A549 (cell line): ENCODE results near the gene DCN. TPM values are rescaled to one million over a fixed set of nuclear protein-coding genes. Genes with fewer than 3 reads are reported as not detected.

Experiments used
- ATAC-seq, 2 experiments: fragments of 200-7000 bp in 1 of 2; fragments of >200 bp in 1 of 2; cut with Nextera tagmentation in 1 of 2; cut with Tn5 transposase in 1 of 2; 3 replicates each; pipeline versions ENCODE4 v1.8.0 to v1.9.1; 2018 to 2020; ENCODE audit warnings: mild to moderate bottlenecking in 1 of 2, moderate library complexity in 1 of 2
- CTCF ChIA-PET: fragments of 300-600 bp; sonication (Branson Sonifier 250); formaldehyde crosslinking; extraction: SDS; loops from one replicate; lab custom pipeline; 2021; ENCODE audit warnings: antibody characterized with exemption, inconsistent platforms; lab: Yijun Ruan, JAX
- POLR2A ChIA-PET: fragments of 350-600 bp; formaldehyde crosslinking; extraction: SDS; loops from one replicate; lab custom pipeline; 2021; ENCODE audit warnings: antibody characterized with exemption, inconsistent platforms; lab: Yijun Ruan, JAX
- DNase-seq, 2 experiments: peaks; one replicate each; pipeline versions ENCODE4 v3.0.0 to v3.0.0-alpha.2; 2011 to 2016; ENCODE audit warnings: low read depth in 1 of 2, low spot score in 1 of 2
- FAIRE-seq: peaks from 2 replicates; lab custom pipeline; 2011; peaks lifted over from hg19 to GRCh38; lab: Jason Lieb, UNC
- H3K27ac ChIP-seq, 2 experiments: fragments of >200 bp; sonication (Bioruptor Twin); formaldehyde crosslinking; 3 replicates each; pipeline ENCODE4 v1.5.1; 2016 to 2017
- H3K4me1 ChIP-seq: fragments of >200 bp; sonication (Bioruptor Twin); formaldehyde crosslinking; 3 replicates; pipeline ENCODE4 v1.6.1; 2016
- H3K4me2 ChIP-seq: fragments of >200 bp; sonication (Bioruptor Twin); formaldehyde crosslinking; 3 replicates; pipeline ENCODE4 v1.6.1; 2016
- H3K4me3 ChIP-seq: fragments of >200 bp; sonication (Bioruptor Twin); formaldehyde crosslinking; 3 replicates; pipeline ENCODE4 v1.5.1; 2016
- H3K9me3 ChIP-seq: fragments of >200 bp; sonication (Bioruptor Twin); formaldehyde crosslinking; 3 replicates; pipeline ENCODE4 v1.6.1; 2016
- ATOH8 ChIP-seq: fragments of 250-450 bp; sonication (Bioruptor Pico); IDR thresholded peaks from 2 replicates; pipeline ENCODE4 v1.5.0; 2020; ENCODE audit warnings: low read depth, mild to moderate bottlenecking, moderate library complexity
- CHD2 ChIP-seq: fragments of 150-350 bp; IDR thresholded peaks from 2 replicates; pipeline ENCODE4 v1.6.1; 2014; ENCODE audit warnings: low read length; ENCODE audit not compliant: partially characterized antibody
- EHMT2 ChIP-seq: fragments of 200-600 bp; sonication (generic); IDR thresholded peaks from 2 replicates; pipeline ENCODE4 v1.6.1; 2016; ENCODE audit warnings: antibody characterized with exemption, low read depth, mild to moderate bottlenecking, moderate library complexity
- ESRRA ChIP-seq: fragments of 150-350 bp; IDR thresholded peaks from 2 replicates; pipeline ENCODE4 v1.6.1; 2014; ENCODE audit warnings: mild to moderate bottlenecking, low read length, borderline replicate concordance
- FOSB ChIP-seq: fragments of 250-450 bp; sonication (Bioruptor Pico); IDR thresholded peaks from 2 replicates; pipeline ENCODE4 v1.5.0; 2020; ENCODE audit warnings: mild to moderate bottlenecking, moderate library complexity
- GATA3 ChIP-seq: IDR thresholded peaks from 2 replicates; pipeline ENCODE4 v1.6.1; 2012; ENCODE audit warnings: borderline replicate concordance
- HDAC2 ChIP-seq: fragments of 200-600 bp; sonication (generic); IDR thresholded peaks from 2 replicates; pipeline ENCODE4 v1.6.1; 2016
- HOXB5 ChIP-seq: fragments of 250-450 bp; sonication (Bioruptor Pico); IDR thresholded peaks from 2 replicates; pipeline ENCODE4 v1.5.0; 2020; ENCODE audit warnings: mild to moderate bottlenecking, moderate library complexity
- JUN ChIP-seq, 2 experiments: fragments of >200 bp; sonication (Bioruptor Twin); formaldehyde crosslinking; IDR thresholded peaks; 2 replicates in 1 of 2; 3 replicates in 1 of 2; pipeline ENCODE4 v1.6.1; 2016 to 2017
- KDM5A ChIP-seq: fragments of 200-600 bp; sonication (generic); IDR thresholded peaks from 2 replicates; pipeline ENCODE4 v1.6.1; 2016; ENCODE audit warnings: antibody characterized with exemption, mild to moderate bottlenecking
- MAFK ChIP-seq: fragments of 450-650 bp; IDR thresholded peaks from 2 replicates; pipeline ENCODE4 v1.6.1; 2014; ENCODE audit not compliant: partially characterized antibody
- MYC ChIP-seq: IDR thresholded peaks from 2 replicates; pipeline ENCODE4 v1.6.1; 2012; ENCODE audit warnings: mild to moderate bottlenecking, inconsistent platforms, low read length, improper control_type of control experiment, borderline replicate concordance
- NFE2L2 ChIP-seq: fragments of 150-350 bp; conservative IDR thresholded peaks from 2 replicates; pipeline ENCODE4 v1.6.1; 2014; ENCODE audit warnings: low read length
- NPAS2 ChIP-seq: fragments of 250-450 bp; sonication (Bioruptor Pico); IDR thresholded peaks from 2 replicates; pipeline ENCODE4 v1.8.0; 2022; ENCODE audit warnings: mild to moderate bottlenecking, moderate library complexity, borderline replicate concordance
- POLR2A ChIP-seq: IDR thresholded peaks from 2 replicates; pipeline ENCODE4 v1.6.1; 2012; ENCODE audit warnings: mild to moderate bottlenecking, low read length
- RAD21 ChIP-seq, 2 experiments: fragments of >200 bp in 1 of 2; sonication (Bioruptor Twin) in 1 of 2; formaldehyde crosslinking in 1 of 2; IDR thresholded peaks in 1 of 2; conservative IDR thresholded peaks in 1 of 2; 2 replicates in 1 of 2; 3 replicates in 1 of 2; pipeline ENCODE4 v1.6.1; 2012 to 2018; ENCODE audit warnings: inconsistent platforms in 1 of 2
- RFX5 ChIP-seq: fragments of 450-650 bp; IDR thresholded peaks from 2 replicates; pipeline ENCODE4 v1.7.1; 2014; ENCODE audit warnings: antibody characterized with exemption, mild to moderate bottlenecking, moderate library complexity
- RNF2 ChIP-seq: fragments of 200-600 bp; sonication (generic); IDR thresholded peaks from 2 replicates; pipeline ENCODE4 v1.6.1; 2016; ENCODE audit warnings: low read depth, mild to moderate bottlenecking, antibody characterized with exemption, moderate library complexity, borderline replicate concordance
- SREBF2 ChIP-seq: fragments of 450-650 bp; IDR thresholded peaks from 2 replicates; pipeline ENCODE4 v1.6.1; 2014; ENCODE audit warnings: mild to moderate bottlenecking, moderate library complexity
- TFCP2L1 ChIP-seq: fragments of 250-450 bp; sonication (Bioruptor Pico); IDR thresholded peaks from 2 replicates; pipeline ENCODE4 v1.5.0; 2021; ENCODE audit warnings: mild to moderate bottlenecking
- TP53 ChIP-seq: fragments of 250-450 bp; sonication (Bioruptor Pico); IDR thresholded peaks from 2 replicates; pipeline ENCODE4 v1.5.0; 2021; ENCODE audit warnings: mild to moderate bottlenecking, moderate library complexity
- USF2 ChIP-seq: fragments of 450-650 bp; IDR thresholded peaks from 2 replicates; pipeline ENCODE4 v1.6.1; 2014; ENCODE audit warnings: antibody characterized with exemption
- ZC3H11A ChIP-seq: fragments of 450-650 bp; IDR thresholded peaks from 2 replicates; pipeline ENCODE4 v1.6.1; 2014; ENCODE audit warnings: antibody characterized with exemption, mild to moderate bottlenecking
- WGBS: methylation state at CpG from one replicate; pipeline ENCODE4 v1.1.6; 2017; ENCODE audit errors: missing lambda C conversion rate; 5-methylcytosine and 5-hydroxymethylcytosine counted together
- polyA plus RNA-seq, 4 experiments: library from polyadenylated mRNA; depleted of rRNA in 3 of 4; stranded (reverse); fragments of >200 nt; fragmentation: RNase III in 1 of 4; extraction: RNeasy Plus Mini Kit Qiagen cat#74134 plus additional on column Dnase treatment in 1 of 4; gene quantifications; 2 replicates in 3 of 4; 3 replicates in 1 of 4; pipeline ENCODE4 v1.2.3, GENCODE V29; 2011 to 2017
- TF ChIP-seq, protein P1 (sequence below): fragments of >200 bp; sonication (Bioruptor Twin); formaldehyde crosslinking; IDR thresholded peaks from 2 replicates; pipeline ENCODE4 v1.6.1; 2016
- TF ChIP-seq, protein P2 (sequence below): fragments of >200 bp; sonication (Bioruptor Twin); formaldehyde crosslinking; IDR thresholded peaks from 3 replicates; pipeline ENCODE4 v1.5.1; 2016
- TF ChIP-seq, protein P3 (sequence below): fragments of >200 bp; sonication (Bioruptor Twin); formaldehyde crosslinking; IDR thresholded peaks from 3 replicates; pipeline ENCODE4 v1.6.1; 2016

The DCN gene
- polyA plus RNA-seq, 2 of the 4 experiments (the other 2 are of a cell fraction): 1.0 TPM; not detected in 1

DNA sequence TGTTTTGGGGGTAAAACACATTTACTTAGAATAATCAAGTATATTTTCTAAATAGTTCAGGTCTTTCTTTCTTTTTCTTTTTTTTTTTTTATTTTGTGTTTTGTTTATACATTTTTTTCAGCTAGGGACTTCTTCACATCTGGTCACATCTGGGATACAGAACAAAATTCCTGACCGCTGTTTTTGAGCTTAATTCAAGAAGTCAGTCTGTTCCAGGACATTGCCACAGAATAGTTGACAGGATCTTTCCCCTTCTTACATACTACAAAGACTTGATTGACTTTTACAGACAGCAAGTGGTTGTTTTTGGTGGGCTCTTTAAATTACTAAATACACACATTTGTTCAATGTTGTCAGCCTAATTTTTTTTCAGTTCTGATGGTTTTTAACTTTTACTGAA, 41.8 kb upstream of the DCN start:
- DNase-seq (no peak), FAIRE-seq (no peak), ATAC-seq (no peak)
- WGBS: 41% methylated on average over 1 of the region's 1 CpG
- H3K4me1 ChIP-seq: no peaks in the 10 kb centered on the region
- CTCF ChIA-PET: interaction anchor here (1.2 kb wide), 1 partner anchor 13 kb away, joined by 4 read pairs; no protein-coding TSS in a partner anchor
- POLR2A ChIA-PET: no interaction called here
- no peak overlapping the region for H3K4me2 ChIP-seq
- TF ChIP-seq, protein P1, sequence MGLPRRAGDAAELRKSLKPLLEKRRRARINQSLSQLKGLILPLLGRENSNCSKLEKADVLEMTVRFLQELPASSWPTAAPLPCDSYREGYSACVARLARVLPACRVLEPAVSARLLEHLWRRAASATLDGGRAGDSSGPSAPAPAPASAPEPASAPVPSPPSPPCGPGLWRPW: no peak
- TF ChIP-seq RFX5: no peak
- no peak for TF ChIP-seq ZC3H11A
- TF ChIP-seq ATOH8 (CRISPR knock-in tag): no peak
- no peak for TF ChIP-seq RNF2
- TF ChIP-seq NFE2L2: no peak
- TF ChIP-seq POLR2A: no peak
- no peak for TF ChIP-seq CHD2
- no peak for TF ChIP-seq HDAC2
- TF ChIP-seq, protein P2, sequence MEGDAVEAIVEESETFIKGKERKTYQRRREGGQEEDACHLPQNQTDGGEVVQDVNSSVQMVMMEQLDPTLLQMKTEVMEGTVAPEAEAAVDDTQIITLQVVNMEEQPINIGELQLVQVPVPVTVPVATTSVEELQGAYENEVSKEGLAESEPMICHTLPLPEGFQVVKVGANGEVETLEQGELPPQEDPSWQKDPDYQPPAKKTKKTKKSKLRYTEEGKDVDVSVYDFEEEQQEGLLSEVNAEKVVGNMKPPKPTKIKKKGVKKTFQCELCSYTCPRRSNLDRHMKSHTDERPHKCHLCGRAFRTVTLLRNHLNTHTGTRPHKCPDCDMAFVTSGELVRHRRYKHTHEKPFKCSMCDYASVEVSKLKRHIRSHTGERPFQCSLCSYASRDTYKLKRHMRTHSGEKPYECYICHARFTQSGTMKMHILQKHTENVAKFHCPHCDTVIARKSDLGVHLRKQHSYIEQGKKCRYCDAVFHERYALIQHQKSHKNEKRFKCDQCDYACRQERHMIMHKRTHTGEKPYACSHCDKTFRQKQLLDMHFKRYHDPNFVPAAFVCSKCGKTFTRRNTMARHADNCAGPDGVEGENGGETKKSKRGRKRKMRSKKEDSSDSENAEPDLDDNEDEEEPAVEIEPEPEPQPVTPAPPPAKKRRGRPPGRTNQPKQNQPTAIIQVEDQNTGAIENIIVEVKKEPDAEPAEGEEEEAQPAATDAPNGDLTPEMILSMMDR: no peak
- no peak for TF ChIP-seq JUN (IDR thresholded peaks at IDR 0.05)
- no peak for TF ChIP-seq FOSB
- TF ChIP-seq, protein P3, sequence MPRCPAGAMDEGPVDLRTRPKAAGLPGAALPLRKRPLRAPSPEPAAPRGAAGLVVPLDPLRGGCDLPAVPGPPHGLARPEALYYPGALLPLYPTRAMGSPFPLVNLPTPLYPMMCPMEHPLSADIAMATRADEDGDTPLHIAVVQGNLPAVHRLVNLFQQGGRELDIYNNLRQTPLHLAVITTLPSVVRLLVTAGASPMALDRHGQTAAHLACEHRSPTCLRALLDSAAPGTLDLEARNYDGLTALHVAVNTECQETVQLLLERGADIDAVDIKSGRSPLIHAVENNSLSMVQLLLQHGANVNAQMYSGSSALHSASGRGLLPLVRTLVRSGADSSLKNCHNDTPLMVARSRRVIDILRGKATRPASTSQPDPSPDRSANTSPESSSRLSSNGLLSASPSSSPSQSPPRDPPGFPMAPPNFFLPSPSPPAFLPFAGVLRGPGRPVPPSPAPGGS: no peak
- no peak for TF ChIP-seq TFCP2L1 (CRISPR knock-in tag)
- TF ChIP-seq SREBF2: no peak
- TF ChIP-seq MAFK: no peak
- no peak for TF ChIP-seq MYC
- TF ChIP-seq EHMT2: no peak
- no peak overlapping the region for H3K27ac ChIP-seq
- H3K9me3 ChIP-seq: 0 out of 3 replicates have a peak, but pooled peaks cover 1% of the 10 kb centered on the region
- no peak overlapping the region for H3K4me3 ChIP-seq

- DNase-seq: no peak
- WGBS: 18% methylated on average over 3 of the region's 3 CpGs
- CTCF ChIA-PET: no interaction called here
- no peak for TF ChIP-seq MAFK
- TF ChIP-seq NPAS2 (CRISPR knock-in tag): no peak
- TF ChIP-seq USF2: no peak
- no peak for TF ChIP-seq RAD21 (conservative IDR thresholded peaks at IDR 0.05 in 1 of 2, IDR thresholded peaks at IDR 0.05 in 1 of 2)
- TF ChIP-seq, protein P3: no peak
- TF ChIP-seq, protein P1: no peak
- no peak for TF ChIP-seq GATA3
- no peak for TF ChIP-seq RNF2
- no peak for TF ChIP-seq EHMT2
- no peak for TF ChIP-seq RFX5
- TF ChIP-seq FOSB: no peak
- TF ChIP-seq KDM5A: no peak
- no peak for TF ChIP-seq ESRRA
- TF ChIP-seq HOXB5 (CRISPR knock-in tag): no peak
- TF ChIP-seq TP53: no peak
- TF ChIP-seq TFCP2L1 (CRISPR knock-in tag): no peak
- POLR2A ChIA-PET: no interaction called here
- 0 out of 3 replicates have a peak, but pooled peaks cover 3% of the 10 kb centered on the region for H3K9me3 ChIP-seq
- no peak for ATAC-seq
- no peak overlapping the region for H3K27ac ChIP-seq
- no peaks in the 10 kb centered on the region for H3K4me1 ChIP-seq
- H3K4me3 ChIP-seq: no peak overlapping the region
- H3K4me2 ChIP-seq: no peak overlapping the region
- FAIRE-seq: no peak
Observed at GRCh38 chr12:91222746-91223145, 40.1 kb upstream of the DCN start.
